K562 (cell line): ENCODE data around the gene NET1. TPM values are rescaled to one million over a fixed set of nuclear protein-coding genes. Genes with fewer than 3 reads are reported as not detected.

Experiments used
- ATF7 ChIP-seq: fragments of 450-650 bp; IDR thresholded peaks from 2 replicates; pipeline ENCODE4 v1.7.1; 2014; ENCODE audit warnings: mild to moderate bottlenecking, moderate library complexity
- BRD9 ChIP-seq: fragments of 450-650 bp; IDR thresholded peaks from 2 replicates; pipeline ENCODE4 v1.6.1; 2018; ENCODE audit warnings: low read depth; ENCODE audit not compliant: partially characterized antibody
- C11orf30 ChIP-seq: fragments of 450-650 bp; IDR thresholded peaks from 2 replicates; pipeline ENCODE4 v1.6.1; 2016; ENCODE audit warnings: low read depth, mild to moderate bottlenecking
- CAMTA2 ChIP-seq: fragments of 250-450 bp; sonication (Bioruptor Pico); conservative IDR thresholded peaks from 2 replicates; pipeline ENCODE4 v1.5.1; 2022
- FIP1L1 ChIP-seq: fragments of 200-400 bp; formaldehyde crosslinking; IDR thresholded peaks from 2 replicates; pipeline ENCODE4 v1.6.1; 2018; ENCODE audit warnings: mild to moderate bottlenecking, low read depth, low read length; ENCODE audit not compliant: poor library complexity, severe bottlenecking
- HDAC2 ChIP-seq: fragments of 450-650 bp; IDR thresholded peaks from 2 replicates; pipeline ENCODE4 v1.6.1; 2016; ENCODE audit warnings: mild to moderate bottlenecking
- KDM1A ChIP-seq, 2 experiments: fragments of 450-650 bp; IDR thresholded peaks; 2 replicates each; pipeline ENCODE4 v1.6.1; 2016; ENCODE audit warnings: mild to moderate bottlenecking in 2 of 2
- MAZ ChIP-seq, 2 experiments: fragments of 450-650 bp in 1 of 2; sonication (generic) in 1 of 2; formaldehyde crosslinking; IDR thresholded peaks in 1 of 2; conservative IDR thresholded peaks in 1 of 2; 2 replicates each; pipeline versions ENCODE4 v1.4.0 to v1.5.0; 2020; ENCODE audit warnings: mild to moderate bottlenecking in 1 of 2, missing genetic modification reagents in 1 of 2
- MCM7 ChIP-seq, 2 experiments: fragments of 450-650 bp; IDR thresholded peaks; 2 replicates each; pipeline ENCODE4 v1.6.1; 2016 to 2018
- NFE2L1 ChIP-seq: fragments of 450-650 bp; IDR thresholded peaks from 2 replicates; pipeline ENCODE4 v1.6.1; 2016; ENCODE audit warnings: missing genetic modification characterization, low read depth, mild to moderate bottlenecking, missing compliant biosample characterization, moderate library complexity, borderline replicate concordance
- NR1H2 ChIP-seq: sonication (generic); formaldehyde crosslinking; IDR thresholded peaks from 2 replicates; pipeline ENCODE4 v1.4.0; 2020; ENCODE audit warnings: mild to moderate bottlenecking, missing genetic modification reagents
- NR3C1 ChIP-seq: sonication (generic); formaldehyde crosslinking; IDR thresholded peaks from 2 replicates; pipeline ENCODE4 v1.8.1; 2022; ENCODE audit warnings: missing genetic modification reagents
- PHF21A ChIP-seq: fragments of 450-650 bp; IDR thresholded peaks from 2 replicates; pipeline ENCODE4 v1.6.1; 2017; ENCODE audit warnings: low read depth, borderline replicate concordance
- RBM25 ChIP-seq: fragments of 200-400 bp; formaldehyde crosslinking; IDR thresholded peaks from 2 replicates; pipeline ENCODE4 v1.6.1; 2018; ENCODE audit warnings: low read length, low read depth, moderate library complexity; ENCODE audit not compliant: severe bottlenecking
- STAT5A ChIP-seq: IDR thresholded peaks from 2 replicates; pipeline ENCODE4 v1.6.1; 2012; ENCODE audit warnings: low read length, inconsistent platforms, borderline replicate concordance
- TEAD4 ChIP-seq, 2 experiments: sonication (generic) in 1 of 2; formaldehyde crosslinking in 1 of 2; IDR thresholded peaks; 2 replicates each; pipeline versions ENCODE4 v1.6.1 to v1.8.0; 2012 to 2022; ENCODE audit warnings: borderline replicate concordance in 1 of 2, inconsistent platforms in 1 of 2, low read length in 1 of 2, mild to moderate bottlenecking in 1 of 2, missing genetic modification reagents in 1 of 2
- TRIM24 ChIP-seq, 2 experiments: fragments of 450-650 bp; IDR thresholded peaks; 2 replicates each; pipeline ENCODE4 v1.6.1; 2016
- ZNF280B ChIP-seq: fragments of 250-450 bp; sonication (Bioruptor Pico); IDR thresholded peaks from 2 replicates; pipeline ENCODE4 v1.5.1; 2021; ENCODE audit warnings: mild to moderate bottlenecking
- polyA plus RNA-seq, 8 experiments: library from polyadenylated mRNA; depleted of rRNA in 4 of 8; stranded (reverse) in 5 of 8; unstranded in 3 of 8; fragments of >200 nt; fragmentation: Nextera tagmentation in 2 of 8; fragmentation: Illumina TruSeq in 1 of 8; extraction: Ambion mirVana in 2 of 8; extraction: Trizol in 1 of 8; gene quantifications; 2 replicates each; pipeline versions ENCODE4 v1.2.1 to v1.2.3, GENCODE V29; 2011 to 2014; ENCODE audit warnings: inconsistent platforms in 1 of 8, missing spikeins in 1 of 8
- total RNA-seq, 7 experiments: library from RNA; depleted of rRNA in 6 of 7; stranded (reverse); fragments of >200 nt in 6 of 7; fragmentation: Illumina TruSeq in 2 of 7; extraction: Trizol in 2 of 7; gene quantifications; 2 replicates each; pipeline versions ENCODE4 v1.2.1 to v1.2.3, GENCODE V29; 2011 to 2021; ENCODE audit warnings: low replicate concordance in 1 of 7
- TF ChIP-seq, protein P1 (sequence below): sonication (generic); formaldehyde crosslinking; IDR thresholded peaks from 2 replicates; pipeline ENCODE4 v1.8.0; 2022; ENCODE audit warnings: missing genetic modification reagents, mild to moderate bottlenecking, borderline replicate concordance
- TF ChIP-seq, protein P2 (sequence below): fragments of 250-450 bp; sonication (Bioruptor Pico); IDR thresholded peaks from 2 replicates; pipeline ENCODE4 v1.4.0; 2020; ENCODE audit warnings: mild to moderate bottlenecking
- TF ChIP-seq, protein P3 (sequence below): fragments of 250-450 bp; sonication (Bioruptor Pico); IDR thresholded peaks from 2 replicates; pipeline ENCODE4 v1.8.0; 2021; ENCODE audit warnings: borderline replicate concordance, mild to moderate bottlenecking, moderate library complexity; ENCODE audit not compliant: poor library complexity, severe bottlenecking

NET1 gene
- total and polyA plus RNA-seq, 9 of the 15 experiments (the other 6 are each of a cell fraction or from before 2014, with no cell fraction given), result 47.4 to 258 (median 106) TPM

DNA sequence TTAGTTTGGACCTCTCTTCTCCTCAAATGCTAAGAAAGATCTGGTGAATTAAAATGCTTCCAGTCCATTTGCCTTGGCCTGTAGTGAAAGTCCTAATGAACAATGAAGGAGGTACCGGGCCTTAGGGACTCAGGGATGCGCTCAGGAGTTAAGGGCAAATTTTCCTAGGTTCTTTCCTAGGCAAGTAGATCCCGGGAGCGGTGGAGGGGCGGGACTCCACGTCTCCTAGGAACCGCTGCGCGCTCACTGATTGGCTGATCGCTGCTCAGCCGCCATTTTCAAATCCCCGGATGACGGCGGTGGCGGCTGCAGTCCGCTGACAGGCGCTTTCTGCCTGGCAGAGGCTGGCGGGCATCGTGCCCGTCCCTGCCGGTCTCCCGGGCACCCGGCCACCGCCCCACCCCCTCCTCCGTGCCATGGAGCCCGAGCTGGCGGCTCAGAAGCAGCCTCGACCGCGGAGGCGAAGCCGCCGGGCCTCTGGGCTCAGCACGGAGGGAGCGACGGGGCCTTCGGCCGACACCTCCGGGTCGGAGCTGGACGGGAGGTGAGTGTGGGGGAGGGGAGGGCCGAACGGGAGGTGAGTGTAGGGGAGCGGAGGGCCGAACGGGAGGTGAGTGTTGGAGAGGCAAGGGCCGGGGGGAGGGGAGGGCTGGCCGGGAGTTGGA is at the start of gene NET1 (continued):
- TF ChIP-seq, protein P1, sequence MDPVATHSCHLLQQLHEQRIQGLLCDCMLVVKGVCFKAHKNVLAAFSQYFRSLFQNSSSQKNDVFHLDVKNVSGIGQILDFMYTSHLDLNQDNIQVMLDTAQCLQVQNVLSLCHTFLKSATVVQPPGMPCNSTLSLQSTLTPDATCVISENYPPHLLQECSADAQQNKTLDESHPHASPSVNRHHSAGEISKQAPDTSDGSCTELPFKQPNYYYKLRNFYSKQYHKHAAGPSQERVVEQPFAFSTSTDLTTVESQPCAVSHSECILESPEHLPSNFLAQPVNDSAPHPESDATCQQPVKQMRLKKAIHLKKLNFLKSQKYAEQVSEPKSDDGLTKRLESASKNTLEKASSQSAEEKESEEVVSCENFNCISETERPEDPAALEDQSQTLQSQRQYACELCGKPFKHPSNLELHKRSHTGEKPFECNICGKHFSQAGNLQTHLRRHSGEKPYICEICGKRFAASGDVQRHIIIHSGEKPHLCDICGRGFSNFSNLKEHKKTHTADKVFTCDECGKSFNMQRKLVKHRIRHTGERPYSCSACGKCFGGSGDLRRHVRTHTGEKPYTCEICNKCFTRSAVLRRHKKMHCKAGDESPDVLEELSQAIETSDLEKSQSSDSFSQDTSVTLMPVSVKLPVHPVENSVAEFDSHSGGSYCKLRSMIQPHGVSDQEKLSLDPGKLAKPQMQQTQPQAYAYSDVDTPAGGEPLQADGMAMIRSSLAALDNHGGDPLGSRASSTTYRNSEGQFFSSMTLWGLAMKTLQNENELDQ, result peak; percentile 59; the same call in 1 of the 2 replicates
- TF ChIP-seq NFE2L1, result no peak
- TF ChIP-seq TEAD4 (IDR thresholded peaks at IDR 0.05; ENCODE audit: low read length), result no peak
- TF ChIP-seq TEAD4 (CRISPR knock-in tag; IDR thresholded peaks at IDR 0.05; ENCODE audit: borderline replicate concordance), result no peak
- peak; percentile 46; the same call in 1 of the 2 replicates for TF ChIP-seq ATF7
- TF ChIP-seq MAZ (CRISPR knock-in tag; conservative IDR thresholded peaks at IDR 0.05 in 1 of 2, IDR thresholded peaks at IDR 0.05 in 1 of 2), result 0 out of 4 replicates have a peak, but pooled peaks of 1 of the 2 experiments have one; percentile 28
- TF ChIP-seq, protein P2, sequence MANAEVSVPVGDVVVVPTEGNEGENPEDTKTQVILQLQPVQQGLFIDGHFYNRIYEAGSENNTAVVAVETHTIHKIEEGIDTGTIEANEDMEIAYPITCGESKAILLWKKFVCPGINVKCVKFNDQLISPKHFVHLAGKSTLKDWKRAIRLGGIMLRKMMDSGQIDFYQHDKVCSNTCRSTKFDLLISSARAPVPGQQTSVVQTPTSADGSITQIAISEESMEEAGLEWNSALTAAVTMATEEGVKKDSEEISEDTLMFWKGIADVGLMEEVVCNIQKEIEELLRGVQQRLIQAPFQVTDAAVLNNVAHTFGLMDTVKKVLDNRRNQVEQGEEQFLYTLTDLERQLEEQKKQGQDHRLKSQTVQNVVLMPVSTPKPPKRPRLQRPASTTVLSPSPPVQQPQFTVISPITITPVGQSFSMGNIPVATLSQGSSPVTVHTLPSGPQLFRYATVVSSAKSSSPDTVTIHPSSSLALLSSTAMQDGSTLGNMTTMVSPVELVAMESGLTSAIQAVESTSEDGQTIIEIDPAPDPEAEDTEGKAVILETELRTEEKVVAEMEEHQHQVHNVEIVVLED (CRISPR knock-in tag), result no peak
- TF ChIP-seq MCM7 (IDR thresholded peaks at IDR 0.05), result no peak
- peak; percentile 69 for TF ChIP-seq RBM25
- no peak for TF ChIP-seq NR1H2
- peak; percentile 46 for TF ChIP-seq FIP1L1
- no peak for TF ChIP-seq BRD9
- TF ChIP-seq CAMTA2, result no peak
- no peak for TF ChIP-seq HDAC2
- no peak for TF ChIP-seq C11orf30
- no peak for TF ChIP-seq TRIM24 (IDR thresholded peaks at IDR 0.05)
- no peak for TF ChIP-seq PHF21A
- TF ChIP-seq NR3C1 (CRISPR knock-in tag), result no peak
- TF ChIP-seq STAT5A, result no peak
- TF ChIP-seq KDM1A (IDR thresholded peaks at IDR 0.05), result no peak; a peak in 1 of 4 replicates
- no peak for TF ChIP-seq ZNF280B (CRISPR knock-in tag)
- TF ChIP-seq, protein P3, sequence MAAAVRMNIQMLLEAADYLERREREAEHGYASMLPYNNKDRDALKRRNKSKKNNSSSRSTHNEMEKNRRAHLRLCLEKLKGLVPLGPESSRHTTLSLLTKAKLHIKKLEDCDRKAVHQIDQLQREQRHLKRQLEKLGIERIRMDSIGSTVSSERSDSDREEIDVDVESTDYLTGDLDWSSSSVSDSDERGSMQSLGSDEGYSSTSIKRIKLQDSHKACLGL, result no peak
